Smooth muscle cell (in vitro differentiated cells): Measurements from ENCODE around the gene SND1. TPM values are rescaled to one million over a fixed set of nuclear protein-coding genes. Genes with fewer than 3 reads are reported as not detected.

Experiments
- DNase-seq: peaks from one replicate; lab custom pipeline; 2025; ENCODE audit not compliant: unreplicated experiment; lab: John Stamatoyannopoulos, UW
- H2AFZ ChIP-seq: fragments of 200-600 bp; sonication (generic); 2 replicates; pipeline ENCODE4 v1.6.0; 2016; ENCODE audit warnings: antibody characterized with exemption, low read depth, mild to moderate bottlenecking
- H3F3A ChIP-seq: fragments of 200-600 bp; sonication (generic); 2 replicates; pipeline ENCODE4 v1.6.0; 2017; ENCODE audit warnings: antibody characterized with exemption, low read depth
- H3K27ac ChIP-seq: fragments of 200-600 bp; sonication (generic); 2 replicates; pipeline ENCODE4 v1.5.1; 2016; ENCODE audit warnings: low read depth, mild to moderate bottlenecking
- H3K27me3 ChIP-seq: fragments of 200-600 bp; sonication (generic); 2 replicates; pipeline ENCODE4 v1.6.1; 2016; ENCODE audit warnings: low read depth, mild to moderate bottlenecking
- H3K36me3 ChIP-seq: fragments of 200-600 bp; sonication (generic); 2 replicates; pipeline ENCODE4 v1.5.1; 2016; ENCODE audit warnings: low read depth
- H3K4me1 ChIP-seq: fragments of 200-600 bp; sonication (generic); 2 replicates; pipeline ENCODE4 v1.5.1; 2016; ENCODE audit warnings: low read depth
- H3K4me2 ChIP-seq: fragments of 200-600 bp; sonication (generic); 2 replicates; pipeline ENCODE4 v1.6.0; 2016; ENCODE audit warnings: mild to moderate bottlenecking
- H3K4me3 ChIP-seq: fragments of 200-600 bp; sonication (generic); 2 replicates; pipeline ENCODE4 v1.5.1; 2016; ENCODE audit warnings: mild to moderate bottlenecking
- H3K79me2 ChIP-seq: fragments of 200-600 bp; sonication (generic); 2 replicates; pipeline ENCODE4 v1.6.0; 2016; ENCODE audit warnings: low read depth, mild to moderate bottlenecking
- H3K9ac ChIP-seq: fragments of 200-600 bp; sonication (generic); 2 replicates; pipeline ENCODE4 v1.6.0; 2016; ENCODE audit warnings: low read depth
- H3K9me3 ChIP-seq: fragments of 200-600 bp; sonication (generic); replicated peaks from 2 replicates; pipeline ENCODE4 v1.5.1; 2016; ENCODE audit warnings: low read depth
- H4K20me1 ChIP-seq: fragments of 200-600 bp; sonication (generic); 2 replicates; pipeline ENCODE4 v1.6.0; 2016; ENCODE audit warnings: low read depth
- CTCF ChIP-seq: fragments of 200-600 bp; sonication (generic); IDR thresholded peaks from 2 replicates; pipeline ENCODE4 v1.5.1; 2017; ENCODE audit warnings: borderline replicate concordance, mild to moderate bottlenecking, antibody characterized with exemption; ENCODE audit not compliant: insufficient read depth, poor library complexity, severe bottlenecking
- WGBS: methylation state at CpG from one replicate; pipeline ENCODE4 v1.1.7; 2016; ENCODE audit warnings: low lambda C conversion rate; 5-methylcytosine and 5-hydroxymethylcytosine counted together
- polyA plus RNA-seq: library from polyadenylated mRNA; unstranded; fragments of >200 nt; fragmentation: Nextera tagmentation; extraction: Ambion mirVana; gene quantifications from 2 replicates; pipeline ENCODE4 v1.2.1, GENCODE V29; 2016
- total RNA-seq: library from RNA; depleted of rRNA; stranded (reverse); fragments of >200 nt; gene quantifications from 2 replicates; pipeline ENCODE4 v1.2.3, GENCODE V29; 2014

Gene SND1
- total and polyA plus RNA-seq, 2 experiments from 2014 or later: 129 to 136 TPM

- no peaks in the 10 kb centered on the region for H3K36me3 ChIP-seq
- H3K9me3 ChIP-seq: no peaks in the 10 kb centered on the region
- no peak overlapping the region for H3K4me3 ChIP-seq
- H3K79me2 ChIP-seq: no peaks in the 10 kb centered on the region
- WGBS: 42% methylated on average over 6 of the region's 6 CpGs
- H3K9ac ChIP-seq: no peak overlapping the region
- no peak for DNase-seq
- H3K4me1 ChIP-seq: peaks cover 52% of the 10 kb centered on the region
- H3K27me3 ChIP-seq: peaks cover 6% of the 10 kb centered on the region
- TF ChIP-seq CTCF: no peak
- peaks cover 99% of the 10 kb centered on the region for H4K20me1 ChIP-seq
- no peak overlapping the region for H2AFZ ChIP-seq
- H3K27ac ChIP-seq: peak overlapping the region; percentile 13
- no peak overlapping the region for H3K4me2 ChIP-seq
- peaks cover 11% of the 10 kb centered on the region for H3F3A ChIP-seq
Measured at GRCh38 chr7:128025380-128025779, 373.4 kb downstream of the SND1 start.

- no peaks in the 10 kb centered on the region for H3K36me3 ChIP-seq
- H2AFZ ChIP-seq: no peak overlapping the region
- peaks cover 99% of the 10 kb centered on the region for H4K20me1 ChIP-seq
- H3K27ac ChIP-seq: peak overlapping the region; percentile 13
- no peak overlapping the region for H3K4me2 ChIP-seq
- H3K79me2 ChIP-seq: no peaks in the 10 kb centered on the region
- H3F3A ChIP-seq: peaks cover 9% of the 10 kb centered on the region
- DNase-seq: no peak
- no peak overlapping the region for H3K4me3 ChIP-seq
- H3K9ac ChIP-seq: no peak overlapping the region
- H3K9me3 ChIP-seq: no peaks in the 10 kb centered on the region
- no peak for TF ChIP-seq CTCF
- peaks cover 47% of the 10 kb centered on the region for H3K4me1 ChIP-seq
- peaks cover 7% of the 10 kb centered on the region for H3K27me3 ChIP-seq
- WGBS: 87% methylated on average over 2 of the region's 2 CpGs
Measured at GRCh38 chr7:128025819-128026218, 373.8 kb downstream of the SND1 start.

- H3K4me2 ChIP-seq: no peak overlapping the region
- no peaks in the 10 kb centered on the region for H3K36me3 ChIP-seq
- H3K79me2 ChIP-seq: no peaks in the 10 kb centered on the region
- H3K27me3 ChIP-seq: peaks cover 7% of the 10 kb centered on the region
- no peak for TF ChIP-seq CTCF
- H3K4me3 ChIP-seq: no peak overlapping the region
- peaks cover 3% of the 10 kb centered on the region for H3F3A ChIP-seq
- no peak overlapping the region for H2AFZ ChIP-seq
- no peak for DNase-seq
- H3K9me3 ChIP-seq: no peaks in the 10 kb centered on the region
- H3K4me1 ChIP-seq: peaks cover 40% of the 10 kb centered on the region
- H3K9ac ChIP-seq: no peak overlapping the region
- H3K27ac ChIP-seq: no peak overlapping the region
- WGBS: 65% methylated on average over 2 of the region's 2 CpGs
- peaks cover 97% of the 10 kb centered on the region for H4K20me1 ChIP-seq
Measured at GRCh38 chr7:128026551-128026950, 374.6 kb downstream of the SND1 start.

- no peaks in the 10 kb centered on the region for H3K9me3 ChIP-seq
- WGBS: 49% methylated on average over 4 of the region's 4 CpGs
- H3F3A ChIP-seq: no peaks in the 10 kb centered on the region
- H3K4me2 ChIP-seq: peak overlapping the region; percentile 39
- no peaks in the 10 kb centered on the region for H3K79me2 ChIP-seq
- peaks cover 98% of the 10 kb centered on the region for H4K20me1 ChIP-seq
- H3K4me3 ChIP-seq: peak overlapping the region; percentile 30
- H3K27ac ChIP-seq: peak overlapping the region; percentile 16
- TF ChIP-seq CTCF: no peak
- H3K36me3 ChIP-seq: no peaks in the 10 kb centered on the region
- H3K4me1 ChIP-seq: peaks cover 34% of the 10 kb centered on the region
- peaks cover 8% of the 10 kb centered on the region for H3K27me3 ChIP-seq
- DNase-seq: no peak
- H2AFZ ChIP-seq: no peak overlapping the region
- no peak overlapping the region for H3K9ac ChIP-seq
Measured at GRCh38 chr7:128027485-128027980, 375.5 kb downstream of the SND1 start.
